Upper lobe of left lung (tissue), 4 donors: Measurements from ENCODE around the gene SBF2.

Experiments
- EP300 ChIP-seq, 4 donors: sonication (generic); formaldehyde crosslinking; IDR thresholded peaks; one replicate each; pipeline ENCODE4 v1.5.1; 2017; ENCODE audit warnings: antibody characterized with exemption in 4 of 4, control low read depth in 2 of 4
- POLR2A ChIP-seq, 4 donors: fragments of 450-650 bp; IDR thresholded peaks; one replicate each; pipeline ENCODE4 v1.5.1; 2016 to 2017; ENCODE audit warnings: antibody characterized with exemption in 4 of 4, mild to moderate bottlenecking in 2 of 4
- TF ChIP-seq, protein P1 (sequence below), 6 experiments: fragments of 450-650 bp in 4 of 6; fragments of 200-600 bp in 2 of 6; sonication (generic) in 2 of 6; IDR thresholded peaks; one replicate each; pipeline ENCODE4 v1.5.1; 2016 to 2019; ENCODE audit warnings: antibody characterized with exemption in 6 of 6

- TF ChIP-seq POLR2A (IDR thresholded peaks at IDR 0.05) (no peak), EP300 (IDR thresholded peaks at IDR 0.05) (no peak)
- TF ChIP-seq, protein P1, sequence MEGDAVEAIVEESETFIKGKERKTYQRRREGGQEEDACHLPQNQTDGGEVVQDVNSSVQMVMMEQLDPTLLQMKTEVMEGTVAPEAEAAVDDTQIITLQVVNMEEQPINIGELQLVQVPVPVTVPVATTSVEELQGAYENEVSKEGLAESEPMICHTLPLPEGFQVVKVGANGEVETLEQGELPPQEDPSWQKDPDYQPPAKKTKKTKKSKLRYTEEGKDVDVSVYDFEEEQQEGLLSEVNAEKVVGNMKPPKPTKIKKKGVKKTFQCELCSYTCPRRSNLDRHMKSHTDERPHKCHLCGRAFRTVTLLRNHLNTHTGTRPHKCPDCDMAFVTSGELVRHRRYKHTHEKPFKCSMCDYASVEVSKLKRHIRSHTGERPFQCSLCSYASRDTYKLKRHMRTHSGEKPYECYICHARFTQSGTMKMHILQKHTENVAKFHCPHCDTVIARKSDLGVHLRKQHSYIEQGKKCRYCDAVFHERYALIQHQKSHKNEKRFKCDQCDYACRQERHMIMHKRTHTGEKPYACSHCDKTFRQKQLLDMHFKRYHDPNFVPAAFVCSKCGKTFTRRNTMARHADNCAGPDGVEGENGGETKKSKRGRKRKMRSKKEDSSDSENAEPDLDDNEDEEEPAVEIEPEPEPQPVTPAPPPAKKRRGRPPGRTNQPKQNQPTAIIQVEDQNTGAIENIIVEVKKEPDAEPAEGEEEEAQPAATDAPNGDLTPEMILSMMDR (IDR thresholded peaks at IDR 0.05): no peak
Observed at GRCh38 chr11:10317151-10317755, 23.2 kb upstream of the SBF2 start.
